GM08714 (cell line): ENCODE data around the gene GPD1.
A peak's percentile ranks its signal among the peaks of the same experiment; 100 is the strongest.

ENCODE experiments used
- H3K4me3 ChIP-seq: fragments of 200-500 bp; sonication (Bioruptor generic); 2 replicates; pipeline ENCODE4 v1.5.1; 2014; ENCODE audit warnings: mild to moderate bottlenecking, low read length, inconsistent platforms
- ZNF274 ChIP-seq: IDR thresholded peaks from 2 replicates; pipeline ENCODE4 v1.6.1; 2012; ENCODE audit warnings: mild to moderate bottlenecking, low read depth, low read length

The GPD1 gene

GRCh38 chr12:50102646-50103309, 1.0 kb upstream of the GPD1 start:
- no peak overlapping the region for H3K4me3 ChIP-seq
- TF ChIP-seq ZNF274, result no peak

- no peak for TF ChIP-seq ZNF274
- no peak overlapping the region for H3K4me3 ChIP-seq
These were observed 457 bp upstream of the GPD1 start for GRCh38 chr12:50103351-50103750.

- H3K4me3 ChIP-seq, result no peak overlapping the region
- TF ChIP-seq ZNF274, result no peak
These were observed 884 bp downstream of the GPD1 start for GRCh38 chr12:50104417-50105366.

GRCh38 chr12:50105913-50106450, 2.2 kb downstream of the GPD1 start:
- no peak for TF ChIP-seq ZNF274
- H3K4me3 ChIP-seq, result no peak overlapping the region

- TF ChIP-seq ZNF274, result no peak
- no peak overlapping the region for H3K4me3 ChIP-seq
These were observed 3.1 kb downstream of the GPD1 start for GRCh38 chr12:50106907-50107306.

GRCh38 chr12:50107416-50108268, 3.8 kb downstream of the GPD1 start:
- no peak for TF ChIP-seq ZNF274
- H3K4me3 ChIP-seq, result no peak overlapping the region

GRCh38 chr12:50109319-50109718, 5.5 kb downstream of the GPD1 start:
- TF ChIP-seq ZNF274, result no peak
- H3K4me3 ChIP-seq, result no peak overlapping the region

GRCh38 chr12:50110127-50110761, 6.4 kb downstream of the GPD1 start:
- peak overlapping the region; percentile 25; the same call in 1 of the 2 replicates for H3K4me3 ChIP-seq
- TF ChIP-seq ZNF274, result no peak

- no peak for TF ChIP-seq ZNF274
- peak overlapping the region; percentile 25; the same call in 1 of the 2 replicates for H3K4me3 ChIP-seq
These were observed 7.0 kb downstream of the GPD1 start for GRCh38 chr12:50110762-50111351.

GRCh38 chr12:50111395-50111692, 7.5 kb downstream of the GPD1 start:
- TF ChIP-seq ZNF274, result no peak
- peak overlapping the region; percentile 25; the same call in 1 of the 2 replicates for H3K4me3 ChIP-seq

- no peak for TF ChIP-seq ZNF274
- peak within 1 kb of the TSS; percentile 96 for H3K4me3 ChIP-seq
These were observed 8.1 kb downstream of the GPD1 start, which contains the start of gene COX14 for GRCh38 chr12:50111693-50112455. COX14 (plus strand) TSS chr12:50112236; CDS start chr12:50120044, 7,808 bp downstream.

GRCh38 chr12:50112456-50113218, 8.8 kb downstream of the GPD1 start:
- TF ChIP-seq ZNF274, result no peak

More at GRCh38 chr12:50112456-50113218, 8.8 kb downstream of the GPD1 start:
- H3K4me3 ChIP-seq, result peak overlapping the region; percentile 96
